Measurements from ENCODE around the gene PRDM5.

DNA sequence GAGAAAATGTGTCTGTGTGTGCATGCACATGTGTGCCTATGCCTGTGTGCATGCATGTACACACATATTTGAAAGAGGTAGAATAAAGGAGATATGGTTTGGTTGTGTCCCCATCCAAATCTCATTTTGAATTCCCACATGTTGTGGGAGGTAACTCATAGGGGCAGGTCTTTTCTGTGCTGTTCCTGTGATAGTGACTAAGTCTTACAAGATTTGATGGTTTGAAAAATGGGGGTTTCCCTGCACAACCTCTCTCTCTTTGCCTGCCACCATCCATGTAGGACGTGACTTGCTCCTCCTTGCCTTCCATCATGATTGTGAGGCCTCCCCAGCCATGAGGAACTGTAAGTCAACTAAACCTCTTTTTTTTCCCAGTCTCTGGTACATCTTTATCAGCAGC, 87.2 kb downstream of the PRDM5 start:
- no peak for TF ChIP-seq POLR2A (IDR thresholded peaks at IDR 0.05)
- TF ChIP-seq, protein P1, sequence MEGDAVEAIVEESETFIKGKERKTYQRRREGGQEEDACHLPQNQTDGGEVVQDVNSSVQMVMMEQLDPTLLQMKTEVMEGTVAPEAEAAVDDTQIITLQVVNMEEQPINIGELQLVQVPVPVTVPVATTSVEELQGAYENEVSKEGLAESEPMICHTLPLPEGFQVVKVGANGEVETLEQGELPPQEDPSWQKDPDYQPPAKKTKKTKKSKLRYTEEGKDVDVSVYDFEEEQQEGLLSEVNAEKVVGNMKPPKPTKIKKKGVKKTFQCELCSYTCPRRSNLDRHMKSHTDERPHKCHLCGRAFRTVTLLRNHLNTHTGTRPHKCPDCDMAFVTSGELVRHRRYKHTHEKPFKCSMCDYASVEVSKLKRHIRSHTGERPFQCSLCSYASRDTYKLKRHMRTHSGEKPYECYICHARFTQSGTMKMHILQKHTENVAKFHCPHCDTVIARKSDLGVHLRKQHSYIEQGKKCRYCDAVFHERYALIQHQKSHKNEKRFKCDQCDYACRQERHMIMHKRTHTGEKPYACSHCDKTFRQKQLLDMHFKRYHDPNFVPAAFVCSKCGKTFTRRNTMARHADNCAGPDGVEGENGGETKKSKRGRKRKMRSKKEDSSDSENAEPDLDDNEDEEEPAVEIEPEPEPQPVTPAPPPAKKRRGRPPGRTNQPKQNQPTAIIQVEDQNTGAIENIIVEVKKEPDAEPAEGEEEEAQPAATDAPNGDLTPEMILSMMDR (IDR thresholded peaks at IDR 0.05): no peak

Measured in thyroid gland (tissue), 4 donors.